Activated CD8-positive, alpha-beta T cell treated with anti-CD3 and anti-CD28 coated beads for 36 hours (primary cell): ENCODE data around the gene CDC34. TPM values are rescaled to one million over a fixed set of nuclear protein-coding genes. Genes with fewer than 3 reads are reported as not detected.

Source experiments
- ATAC-seq: fragments of 200-7000 bp; cut with Tn5 transposase; one replicate; pipeline ENCODE4 v1.10.0; 2021; ENCODE audit warnings: mild to moderate bottlenecking, moderate library complexity
- CTCF ChIA-PET: fragments of 350-600 bp; sonication (Branson Sonifier 250); formaldehyde crosslinking; loops from one replicate; lab custom pipeline; 2021; ENCODE audit warnings: antibody characterized with exemption; lab: Charles Lee
- POLR2A ChIA-PET: fragments of 350-600 bp; sonication (Branson Sonifier 250); formaldehyde crosslinking; loops from one replicate; lab custom pipeline; 2021; ENCODE audit warnings: antibody characterized with exemption; lab: Charles Lee
- DNase-seq: peaks from one replicate; pipeline ENCODE4 v3.0.0-alpha.2; 2020
- H3K27ac Mint-ChIP-seq: one replicate; pipeline ENCODE4 v1.8.0; 2021; ENCODE audit warnings: mild to moderate bottlenecking, mixed read lengths
- H3K27me3 Mint-ChIP-seq: one replicate; pipeline ENCODE4 v1.8.0; 2021; ENCODE audit warnings: mixed read lengths
- H3K36me3 Mint-ChIP-seq: one replicate; pipeline ENCODE4 v1.8.0; 2021; ENCODE audit warnings: low read depth, mixed read lengths
- H3K4me1 Mint-ChIP-seq: one replicate; pipeline ENCODE4 v1.8.0; 2021; ENCODE audit warnings: low read depth, mixed read lengths
- H3K4me3 Mint-ChIP-seq: one replicate; pipeline ENCODE4 v1.8.0; 2021; ENCODE audit warnings: mild to moderate bottlenecking, moderate library complexity, mixed read lengths
- H3K9me3 Mint-ChIP-seq: one replicate; pipeline ENCODE4 v1.8.0; 2021; ENCODE audit warnings: mixed read lengths
- CTCF ChIP-seq: fragments of 200-600 bp; IDR thresholded peaks from one replicate; pipeline ENCODE4 v1.8.0; 2022; ENCODE audit warnings: antibody characterized with exemption, mild to moderate bottlenecking
- intact Hi-C: fragments of 100-400 bp; cut with micrococcal nuclease; formaldehyde crosslinking; loops from one replicate; pipeline ENCODE4 v1.10.0; 2022
- total RNA-seq, 2 experiments: library from RNA; stranded (reverse); gene quantifications; one replicate each; pipeline ENCODE4 v1.2.3, GENCODE V29; 2021

The CDC34 gene
- total RNA-seq, 2 experiments from 2014 or later: 38.1 to 43.7 TPM

- intact Hi-C loops: no loop called here
- ATAC-seq: peak; percentile 64
- Mint-ChIP-seq H3K9me3 (no peaks in the 10 kb centered on the region), H3K27me3 (no peaks in the 10 kb centered on the region), H3K4me1 (peaks cover 30% of the 10 kb centered on the region), H3K36me3 (peaks cover 4% of the 10 kb centered on the region), H3K4me3 (peak overlapping the region; percentile 78), H3K27ac (peak overlapping the region; percentile 98)
- POLR2A ChIA-PET: interaction anchor here (0.9 to 3.2 kb wide), 4 partner anchors 11 to 128 kb away, joined by 3 to 20 read pairs (median 12); partner anchors contain the start of gene CDC34
- CTCF ChIA-PET: interaction anchor here (0.7 to 2.9 kb wide), 26 partner anchors 11 to 264 kb away, joined by 3 to 45 read pairs (median 4); partner anchors contain the start of genes C2CD4C, CDC34 and POLRMT
- DNase-seq: peak; percentile 98
- peak; percentile 100 for TF ChIP-seq CTCF
These were observed 20.9 kb upstream of the CDC34 start for GRCh38 chr19:510606-511100.

- ATAC-seq: peak; percentile 41
- Mint-ChIP-seq H3K4me1 (peaks cover 30% of the 10 kb centered on the region), H3K27me3 (no peaks in the 10 kb centered on the region), H3K9me3 (no peaks in the 10 kb centered on the region), H3K27ac (peak overlapping the region; percentile 98), H3K36me3 (peaks cover 4% of the 10 kb centered on the region), H3K4me3 (peak overlapping the region; percentile 78)
- CTCF ChIA-PET: interaction anchor here (0.7 to 2.9 kb wide), 24 partner anchors 11 to 264 kb away, joined by 3 to 45 read pairs (median 5); partner anchors contain the start of genes C2CD4C, CDC34 and POLRMT
- intact Hi-C loops: no loop called here
- no peak for TF ChIP-seq CTCF
- DNase-seq: peak; percentile 90
- POLR2A ChIA-PET: interaction anchor here (0.8 to 3.2 kb wide), 5 partner anchors 10 to 129 kb away, joined by 3 to 20 read pairs (median 3); partner anchors contain the start of gene CDC34
These were observed 20.3 kb upstream of the CDC34 start for GRCh38 chr19:511101-511851.

GRCh38 chr19:512547-513365 lies 18.8 kb upstream of the CDC34 start:
- TF ChIP-seq CTCF: no peak
- Mint-ChIP-seq H3K27ac (no peak overlapping the region), H3K9me3 (no peaks in the 10 kb centered on the region), H3K36me3 (peaks cover 4% of the 10 kb centered on the region), H3K4me3 (no peak overlapping the region), H3K27me3 (no peaks in the 10 kb centered on the region), H3K4me1 (peaks cover 35% of the 10 kb centered on the region)
- no peak for DNase-seq
- no peak for ATAC-seq
- intact Hi-C loops: no loop called here
- CTCF ChIA-PET: no interaction called here
- POLR2A ChIA-PET: interaction anchor here (3.2 kb wide), 1 partner anchor 9 kb away, joined by 20 read pairs; no protein-coding TSS in a partner anchor

GRCh38 chr19:513368-514165 lies 18.0 kb upstream of the CDC34 start:
- Mint-ChIP-seq H3K27ac (no peak overlapping the region), H3K27me3 (no peaks in the 10 kb centered on the region), H3K9me3 (no peaks in the 10 kb centered on the region), H3K4me3 (no peak overlapping the region), H3K4me1 (peaks cover 28% of the 10 kb centered on the region), H3K36me3 (peaks cover 4% of the 10 kb centered on the region)
- TF ChIP-seq CTCF: no peak
- DNase-seq: no peak
- no peak for ATAC-seq
- ChIA-PET CTCF (no interaction called here), POLR2A (no interaction called here)
- intact Hi-C loops: no loop called here
